ENCODE measurements around the gene FREM1. TPM values are rescaled to one million over a fixed set of nuclear protein-coding genes. Genes with fewer than 3 reads are reported as not detected.

Gene FREM1
- total and polyA plus RNA-seq, 2 of the 4 experiments (the other 2 are of a cell fraction), result under 0.01 TPM; not detected in 1

GRCh38 chr9:14706530-14707140, 203.6 kb downstream of the FREM1 start:
- dilution Hi-C loops (cut with HindIII; ENCODE audit: low sequenced_read_pairs, unreplicated experiment), result no loop called here
- 100% methylated on average over 2 of the region's 5 CpGs; no CpG with 5 or more reads in 1 of the 2 experiments for WGBS, 2 experiments (ENCODE audit: extremely low coverage in 2 of 2, insufficient read length in 1 of 2)
- Histone ChIP-seq H4K20me1 (ENCODE audit: insufficient read depth, low read length) (no peaks in the 10 kb centered on the region), H4K5ac (ENCODE audit: low read depth, low read length) (no peak overlapping the region), H2BK5ac (ENCODE audit: low read depth, low read length, poor library complexity, severe bottlenecking) (no peak overlapping the region), H4K8ac (ENCODE audit: low read depth in 2 of 2, low read length in 2 of 2) (no peak overlapping the region), H3K23ac (ENCODE audit: low read depth, low read length) (no peak overlapping the region), H4K91ac (ENCODE audit: insufficient read depth, low read depth, low read length) (no peak overlapping the region), H3K4me2 (ENCODE audit: low read depth, low read length) (no peak overlapping the region), H3K27ac (ENCODE audit: insufficient read depth, low read length) (no peak overlapping the region), H3K4ac (ENCODE audit: low read depth, low read length) (no peak overlapping the region), H3K18ac (ENCODE audit: low read depth, low read length) (no peak overlapping the region), H2AK9ac (replicated peaks; ENCODE audit: low read depth, low read length, poor library complexity) (no peak overlapping the region), H3K9me1 (ENCODE audit: insufficient read depth, low read length) (no peaks in the 10 kb centered on the region), H3K9ac (ENCODE audit: low read depth, low read length) (no peak overlapping the region), H2BK15ac (ENCODE audit: low read depth, low read length) (no peak overlapping the region), H2AK5ac (ENCODE audit: low read depth, low read length) (no peak overlapping the region), H2BK20ac (ENCODE audit: low read depth, low read length) (no peak overlapping the region), H3K4me1 (ENCODE audit: control insufficient read depth, insufficient read depth, low read length) (no peaks in the 10 kb centered on the region), H2AFZ (replicated peaks; ENCODE audit: low read length, poor library complexity) (no peak overlapping the region), H2BK120ac (ENCODE audit: low read depth, low read length) (no peak overlapping the region), H3K4me3 (ENCODE audit: insufficient read depth, low read depth, low read length) (no peak overlapping the region), H3K14ac (replicated peaks; ENCODE audit: low read depth, low read length) (no peak overlapping the region), H3K27me3 (ENCODE audit: control insufficient read depth, insufficient read depth, low read length) (no peaks in the 10 kb centered on the region; the same call in 1 of the 2 replicates), H3K56ac (ENCODE audit: extremely low read depth, insufficient read depth, low read length) (no peak overlapping the region), H3K36me3 (ENCODE audit: control insufficient read depth, insufficient read depth, low read length) (no peaks in the 10 kb centered on the region), H3K9me3 (ENCODE audit: control insufficient read depth, insufficient read depth, low read length) (no peaks in the 10 kb centered on the region), H3K79me1 (ENCODE audit: low read depth in 1 of 2, low read length in 2 of 2) (no peaks in the 10 kb centered on the region)
- CTCF ChIA-PET, result no interaction called here
- TF ChIP-seq BHLHE40 (IDR thresholded peaks at IDR 0.05; ENCODE audit: low read depth, low read length) (no peak), SMC3 (IDR thresholded peaks at IDR 0.05; ENCODE audit: low read depth, low read length) (no peak), CTCF (conservative IDR thresholded peaks at IDR 0.05; ENCODE audit: low read depth, low read length) (no peak), USF2 (IDR thresholded peaks at IDR 0.05; ENCODE audit: low read depth, low read length) (no peak), RCOR1 (IDR thresholded peaks at IDR 0.05; ENCODE audit: insufficient replicate concordance, low read length) (no peak), MAFK (IDR thresholded peaks at IDR 0.05; ENCODE audit: low read depth, low read length) (no peak), NFE2L2 (IDR thresholded peaks at IDR 0.05; ENCODE audit: low read depth, low read length) (no peak), MXI1 (IDR thresholded peaks at IDR 0.05; ENCODE audit: borderline replicate concordance, low read depth, low read length) (no peak), RAD21 (IDR thresholded peaks at IDR 0.05; ENCODE audit: low read length) (no peak), RFX5 (IDR thresholded peaks at IDR 0.05; ENCODE audit: low read depth, low read length) (no peak), CEBPB (IDR thresholded peaks at IDR 0.05; ENCODE audit: low read depth, low read length) (no peak), MAZ (IDR thresholded peaks at IDR 0.05; ENCODE audit: borderline replicate concordance, low read depth, low read length) (no peak)
- intact Hi-C loops (cut with micrococcal nuclease), result no loop called here
- BruUV-seq (replicated peaks), result no TSS peak
- POLR2A ChIA-PET (ENCODE audit: unreplicated experiment), result no interaction called here
- ATAC-seq (ENCODE audit: low read depth) (no peak), DNase-seq (no peak)
- in situ Hi-C loops (cut with MboI; ENCODE audit: low sequenced_read_pairs), result no loop called here

Data from IMR-90 (cell line).